ENCODE measurements around the gene IFNA14. TPM values are rescaled to one million over a fixed set of nuclear protein-coding genes. Genes with fewer than 3 reads are reported as not detected.
A peak's percentile ranks its signal among the peaks of the same experiment; 100 is the strongest.

The IFNA14 gene
- total RNA-seq, 1 experiment from 2014 or later = not detected

GRCh38 chr9:21234153-21234687, 5.6 kb downstream of the IFNA14 start:
- H2AK5ac ChIP-seq (ENCODE audit: insufficient read length, low read length) = no peak overlapping the region
- DNase-seq = no peak
- no peaks in the 10 kb centered on the region for H3K36me3 Mint-ChIP-seq (ENCODE audit: insufficient read depth in 1 of 3, low read depth in 3 of 3)
- H3K27ac Mint-ChIP-seq = 0 out of 7 replicates have a peak overlapping the region, but pooled peaks of 1 of the 3 experiments have one; percentile 12
- H2AFZ ChIP-seq (ENCODE audit: low read length) = no peak overlapping the region
- no peak overlapping the region for H3T11ph ChIP-seq (ENCODE audit: low read length)
- H3K4me2 ChIP-seq (ENCODE audit: insufficient read depth, insufficient read length, low read length) = no peak overlapping the region
- no peaks in the 10 kb centered on the region for H3K27me3 ChIP-seq (ENCODE audit: insufficient read depth, low read length)
- no peak overlapping the region for H2BK15ac ChIP-seq (ENCODE audit: low read depth, low read length)
- no peaks in the 10 kb centered on the region for H3K9me3 ChIP-seq (ENCODE audit: control insufficient read depth, low read depth, low read length)
- no peak overlapping the region for H4K8ac ChIP-seq (replicated peaks; ENCODE audit: insufficient read length, low read depth, low read length)
- H3K14ac ChIP-seq (ENCODE audit: insufficient read depth, low read length) = no peak overlapping the region
- no peaks in the 10 kb centered on the region; a peak in 1 of 4 replicates for H3K4me1 Mint-ChIP-seq
- H3K4ac ChIP-seq (ENCODE audit: low read depth, low read length) = no peak overlapping the region
- no peak overlapping the region for H2BK5ac ChIP-seq (ENCODE audit: insufficient read length, low read length)
- no peak overlapping the region for H3K18ac ChIP-seq (ENCODE audit: insufficient read length, low read depth, low read length)
- H3K27ac ChIP-seq (ENCODE audit: insufficient read length, low read depth, low read length) = no peak overlapping the region
- H4K5ac ChIP-seq (ENCODE audit: insufficient read length, low read depth, low read length) = no peak overlapping the region
- no peak overlapping the region for H3K9ac ChIP-seq (ENCODE audit: extremely low read depth, insufficient read length, low read length)
- H3K9me3 Mint-ChIP-seq = no peaks in the 10 kb centered on the region
- H3K79me2 ChIP-seq (ENCODE audit: insufficient read depth, low read length) = no peaks in the 10 kb centered on the region
- no peak overlapping the region for H2BK12ac ChIP-seq (ENCODE audit: insufficient read length, low read depth, low read length)
- no peak overlapping the region for H2BK20ac ChIP-seq (ENCODE audit: low read depth, low read length, poor library complexity, severe bottlenecking)
- no peaks in the 10 kb centered on the region for H3K23me2 ChIP-seq (ENCODE audit: insufficient read length, low read depth, low read length, poor library complexity, severe bottlenecking)
- no peak overlapping the region for H3K23ac ChIP-seq (ENCODE audit: insufficient read length, low read depth, low read length)
- no peak overlapping the region for H3K4me3 Mint-ChIP-seq
- H3K79me1 ChIP-seq (ENCODE audit: insufficient read depth, low read depth, low read length, poor library complexity, severe bottlenecking) = no peaks in the 10 kb centered on the region
- TF ChIP-seq CTCF (conservative IDR thresholded peaks at IDR 0.05) = no peak
- H4K91ac ChIP-seq (ENCODE audit: insufficient read length, low read depth, low read length) = no peak overlapping the region
- H3K56ac ChIP-seq (ENCODE audit: insufficient read length, low read depth, low read length) = no peak overlapping the region
- H3K4me1 ChIP-seq (ENCODE audit: insufficient read depth, low read length) = no peaks in the 10 kb centered on the region
- peaks cover 18% of the 10 kb centered on the region for H3K27me3 Mint-ChIP-seq (ENCODE audit: low read depth)
- WGBS (ENCODE audit: extremely low coverage, insufficient read length, low lambda C conversion rate) = no CpG with 5 or more reads among the region's 4 CpGs
- no peaks in the 10 kb centered on the region for H4K20me1 ChIP-seq (ENCODE audit: control insufficient read depth, insufficient read depth, insufficient read length)
- no peak overlapping the region for H2BK120ac ChIP-seq (ENCODE audit: low read depth, low read length, poor library complexity, severe bottlenecking)
